HUES64 (cell line): ENCODE measurements around the gene DNM3.
"Not testable (repeated sequence)": the region's sequence is repeated elsewhere in the genome, so short reads cannot be mapped to it uniquely, and the experiment has no call there.

Experiments used
- H3K27ac ChIP-seq: 2 replicates; pipeline ENCODE4 v1.7.0; 2013; ENCODE audit warnings: low read depth, low read length, inconsistent platforms
- H3K27me3 ChIP-seq: 2 replicates; pipeline ENCODE4 v1.6.1; 2013; ENCODE audit warnings: mild to moderate bottlenecking, low read length; ENCODE audit not compliant: insufficient read depth
- H3K36me3 ChIP-seq: 2 replicates; pipeline ENCODE4 v1.6.1; 2013; ENCODE audit warnings: mild to moderate bottlenecking, low read length; ENCODE audit not compliant: insufficient read depth
- H3K4me1 ChIP-seq: 2 replicates; pipeline ENCODE4 v1.6.1; 2013; ENCODE audit warnings: mild to moderate bottlenecking, low read length, moderate library complexity; ENCODE audit not compliant: insufficient read depth
- H3K4me3 ChIP-seq: 2 replicates; pipeline ENCODE4 v1.5.1; 2013; ENCODE audit warnings: mild to moderate bottlenecking, low read length, moderate library complexity
- H3K9ac ChIP-seq: 2 replicates; pipeline ENCODE4 v1.6.1; 2013; ENCODE audit warnings: mild to moderate bottlenecking, low read depth, low read length
- H3K9me3 ChIP-seq: 2 replicates; pipeline ENCODE4 v1.6.1; 2013; ENCODE audit warnings: low read depth, low read length; ENCODE audit not compliant: insufficient read depth
- WGBS: fragments of 150-250, 120-280 bp; methylation state at CpG from one replicate; pipeline ENCODE4 v1.1.7; 2013; ENCODE audit warnings: missing lambda C conversion rate; 5-methylcytosine and 5-hydroxymethylcytosine counted together

The DNM3 gene

DNA sequence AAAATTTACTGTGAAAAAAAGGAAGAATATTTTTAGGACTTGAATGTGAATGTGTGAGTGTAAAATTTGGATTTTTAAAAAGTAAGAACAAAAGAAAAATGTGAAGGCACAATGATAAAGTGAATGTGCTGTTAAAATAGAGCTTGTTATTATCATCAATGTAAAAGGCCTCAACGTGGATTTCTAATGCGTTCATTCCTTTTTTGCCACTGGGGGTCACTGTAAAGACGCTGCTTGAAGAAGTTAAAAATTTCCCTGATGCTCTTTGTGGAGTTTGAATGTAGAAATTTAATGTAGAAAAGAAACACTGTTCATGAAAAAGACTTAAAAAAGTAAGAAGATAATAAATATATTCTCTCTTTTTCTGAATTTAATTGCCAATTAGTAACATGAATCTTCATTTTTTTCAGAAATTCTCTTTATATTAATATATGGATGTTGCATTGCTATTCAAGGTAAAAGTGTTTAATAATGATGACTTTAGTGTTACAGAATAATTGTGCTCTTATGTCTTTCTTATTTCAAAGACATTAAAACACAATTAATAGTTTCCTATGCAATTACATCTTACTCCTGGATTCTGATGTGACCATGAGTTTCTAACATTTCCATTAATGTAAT is 161.5 kb downstream of the DNM3 start:
- no peaks in the 10 kb centered on the region for H3K9me3 ChIP-seq
- H3K27me3 ChIP-seq = no peaks in the 10 kb centered on the region
- WGBS = 24% methylated on average over 3 of the region's 3 CpGs
- H3K36me3 ChIP-seq = no peaks in the 10 kb centered on the region
- no peak overlapping the region for H3K4me3 ChIP-seq
- H3K27ac ChIP-seq = no peak overlapping the region
- H3K4me1 ChIP-seq = no peaks in the 10 kb centered on the region
- H3K9ac ChIP-seq = no peak overlapping the region

GRCh38 chr1:172003766-172004530 is 162.7 kb downstream of the DNM3 start:
- Histone ChIP-seq H3K27ac (no peak overlapping the region), H3K4me1 (no peaks in the 10 kb centered on the region), H3K4me3 (no peak overlapping the region), H3K9ac (no peak overlapping the region), H3K27me3 (no peaks in the 10 kb centered on the region), H3K36me3 (no peaks in the 10 kb centered on the region), H3K9me3 (no peaks in the 10 kb centered on the region)
- 94% methylated on average over 3 of the region's 3 CpGs for WGBS

DNA sequence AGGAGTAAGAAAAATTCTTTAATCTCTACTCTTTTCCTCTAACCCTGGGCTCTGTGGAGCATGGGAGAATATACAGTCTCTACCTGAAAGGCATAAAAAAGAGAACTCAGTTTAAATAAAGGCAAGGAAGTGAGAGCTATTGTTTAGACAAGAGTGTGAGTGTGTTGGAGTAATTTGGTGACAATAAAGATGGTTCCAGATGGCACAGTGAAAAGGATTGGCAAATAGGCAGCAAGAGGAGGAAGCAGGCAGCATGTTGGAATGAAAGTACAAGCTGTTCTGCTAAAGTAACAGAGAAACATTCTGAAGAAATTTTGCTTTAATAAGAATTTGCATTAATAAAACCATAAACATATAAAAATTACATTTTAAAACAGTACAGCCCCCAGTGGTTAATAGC is 163.4 kb downstream of the DNM3 start:
- Histone ChIP-seq H3K9me3 (0 out of 2 replicates have a peak, but pooled peaks cover 3% of the 10 kb centered on the region), H3K4me1 (no peaks in the 10 kb centered on the region), H3K4me3 (no peak overlapping the region), H3K36me3 (no peaks in the 10 kb centered on the region), H3K27me3 (no peaks in the 10 kb centered on the region), H3K27ac (no peak overlapping the region), H3K9ac (no peak overlapping the region)

- Histone ChIP-seq H3K4me1 (no peaks in the 10 kb centered on the region), H3K9me3 (peaks cover 13% of the 10 kb centered on the region), H3K27me3 (no peaks in the 10 kb centered on the region), H3K4me3 (no peak overlapping the region), H3K36me3 (no peaks in the 10 kb centered on the region), H3K9ac (no peak overlapping the region), H3K27ac (no peak overlapping the region)
- WGBS = 100% methylated on average over 1 of the region's 1 CpG
These were observed 164.6 kb downstream of the DNM3 start for GRCh38 chr1:172005856-172006255.

GRCh38 chr1:172006660-172007059 is 165.4 kb downstream of the DNM3 start:
- no peaks in the 10 kb centered on the region for H3K36me3 ChIP-seq
- no peak overlapping the region for H3K27ac ChIP-seq
- no peaks in the 10 kb centered on the region for H3K4me1 ChIP-seq
- H3K27me3 ChIP-seq = no peaks in the 10 kb centered on the region
- H3K9me3 ChIP-seq = peaks cover 16% of the 10 kb centered on the region
- H3K4me3 ChIP-seq = no peak overlapping the region
- H3K9ac ChIP-seq = no peak overlapping the region

DNA sequence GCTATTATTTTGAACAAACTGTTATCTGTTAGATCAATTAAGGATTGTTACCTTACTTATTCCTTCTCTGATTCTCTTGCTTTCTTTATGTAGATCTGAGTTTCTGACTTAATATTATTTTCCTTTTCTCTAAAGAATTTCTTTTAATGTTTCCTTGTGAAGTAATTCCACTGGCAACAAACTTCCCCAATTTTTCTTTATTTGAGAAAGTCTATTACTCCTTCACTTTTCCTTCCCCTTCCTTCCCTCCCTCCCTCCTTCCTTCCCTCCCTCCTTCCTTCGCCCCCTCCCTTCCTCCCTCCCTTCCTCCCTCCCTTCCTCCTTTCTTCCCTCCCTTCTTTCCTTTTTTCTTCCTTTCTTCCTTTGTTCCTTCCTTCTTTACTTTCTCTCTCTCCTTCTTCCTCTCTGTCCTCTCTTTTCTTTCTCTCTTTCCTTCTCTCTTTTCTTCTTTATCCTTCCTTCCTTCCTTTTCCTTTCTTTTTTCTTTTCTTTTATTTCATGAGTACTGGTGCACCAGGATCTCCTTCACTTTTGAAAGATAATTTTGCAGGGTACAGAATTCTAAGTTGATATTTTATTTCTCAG is 177.5 kb downstream of the DNM3 start:
- no peaks in the 10 kb centered on the region for H3K36me3 ChIP-seq
- no peaks in the 10 kb centered on the region for H3K4me1 ChIP-seq
- no peak overlapping the region for H3K4me3 ChIP-seq
- H3K27me3 ChIP-seq = no peaks in the 10 kb centered on the region
- no peak overlapping the region for H3K27ac ChIP-seq
- 89% methylated on average over 1 of the region's 1 CpG for WGBS
- no peak overlapping the region for H3K9ac ChIP-seq
- 0 out of 2 replicates have a peak, but pooled peaks cover 3% of the 10 kb centered on the region for H3K9me3 ChIP-seq

DNA sequence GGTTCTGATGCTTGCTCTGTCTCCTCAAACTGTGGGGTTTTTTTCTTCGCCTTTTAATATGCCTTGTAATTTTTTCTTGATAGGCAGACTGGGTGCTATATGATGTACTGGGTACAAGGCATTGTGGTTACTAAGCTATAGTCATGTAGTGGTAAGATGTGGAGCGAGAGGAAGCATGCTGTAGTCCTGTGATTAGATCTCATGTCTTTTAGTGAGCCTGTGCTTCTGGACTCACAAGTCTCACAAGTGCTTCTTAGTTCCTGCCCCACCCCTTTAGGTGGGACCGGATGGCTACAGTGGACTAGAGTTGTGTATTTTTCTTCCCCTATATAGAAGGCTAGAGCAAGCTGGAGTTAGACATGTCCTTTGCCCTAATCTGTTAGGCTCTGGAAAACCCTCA is 178.7 kb downstream of the DNM3 start:
- Histone ChIP-seq H3K9me3 (0 out of 2 replicates have a peak, but pooled peaks cover 3% of the 10 kb centered on the region), H3K36me3 (no peaks in the 10 kb centered on the region), H3K27me3 (no peaks in the 10 kb centered on the region), H3K4me3 (no peak overlapping the region), H3K9ac (no peak overlapping the region), H3K4me1 (no peaks in the 10 kb centered on the region), H3K27ac (no peak overlapping the region)
- 92% methylated on average over 2 of the region's 3 CpGs for WGBS

DNA sequence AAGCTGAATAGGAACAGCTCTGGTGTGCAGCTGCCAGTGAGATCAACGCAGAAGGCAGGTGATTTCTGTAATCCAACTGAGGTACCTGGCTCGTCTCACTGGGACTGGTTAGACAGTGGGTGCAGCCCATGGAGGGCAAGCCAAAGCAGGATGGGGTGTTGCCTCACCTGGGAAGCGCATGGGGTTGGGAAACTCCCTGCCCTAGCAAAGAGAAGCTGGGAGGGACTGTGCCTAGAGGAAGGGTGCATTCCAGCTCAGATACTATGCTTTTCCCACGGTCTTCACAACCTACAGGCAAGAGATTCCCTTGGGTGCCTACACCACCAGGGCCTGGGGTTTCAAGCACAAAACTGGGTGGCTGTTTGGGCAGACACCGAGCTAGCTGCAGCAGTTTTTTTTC is 183.2 kb downstream of the DNM3 start:
- Histone ChIP-seq H3K27me3 (no peaks in the 10 kb centered on the region), H3K9ac (no peak overlapping the region), H3K9me3 (no peaks in the 10 kb centered on the region), H3K27ac (no peak overlapping the region), H3K4me1 (no peaks in the 10 kb centered on the region), H3K36me3 (no peaks in the 10 kb centered on the region), H3K4me3 (no peak overlapping the region)
- 93% methylated on average over 5 of the region's 5 CpGs for WGBS

DNA sequence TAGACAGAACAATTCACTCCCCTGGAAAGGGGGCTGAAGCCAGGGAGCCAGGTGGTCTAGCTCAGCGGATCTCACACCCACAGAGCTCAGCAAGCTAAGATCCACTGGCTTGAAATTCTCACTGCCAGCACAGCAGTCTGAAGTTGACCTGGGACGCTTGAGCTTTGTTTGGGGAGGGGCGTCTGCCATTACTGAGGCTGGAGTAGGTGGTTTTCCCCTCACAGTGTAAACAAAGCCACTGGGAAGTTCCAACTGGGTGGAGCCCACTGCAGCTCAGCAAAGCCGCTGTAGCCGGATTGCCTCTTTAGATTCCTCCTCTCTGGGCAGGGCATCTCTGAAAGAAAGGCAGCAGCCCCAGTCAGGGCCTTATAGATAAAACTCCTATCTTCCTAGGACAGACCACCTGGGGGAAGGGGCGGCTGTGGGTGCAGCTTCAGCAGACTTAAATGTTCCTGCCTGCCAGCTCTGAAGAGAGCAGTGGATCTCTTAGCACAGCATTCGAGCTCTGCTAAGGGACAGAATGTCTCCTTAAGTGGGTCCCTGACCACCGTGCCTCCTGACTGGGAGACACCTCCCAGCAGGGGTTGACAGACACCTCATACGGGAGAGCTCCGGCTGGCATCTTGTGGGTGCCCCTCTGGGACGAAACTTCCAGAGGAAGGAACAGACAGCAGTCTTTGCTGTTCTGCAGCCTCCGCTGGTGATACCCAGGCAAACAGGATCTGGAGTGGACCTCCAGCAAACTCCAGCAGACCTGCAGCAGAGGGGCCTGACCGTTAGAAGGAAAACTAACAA is 183.8 kb downstream of the DNM3 start:
- not testable (repeated sequence) for H3K9ac ChIP-seq, H3K27ac ChIP-seq
- 83% methylated on average over 13 of the region's 13 CpGs for WGBS

DNA sequence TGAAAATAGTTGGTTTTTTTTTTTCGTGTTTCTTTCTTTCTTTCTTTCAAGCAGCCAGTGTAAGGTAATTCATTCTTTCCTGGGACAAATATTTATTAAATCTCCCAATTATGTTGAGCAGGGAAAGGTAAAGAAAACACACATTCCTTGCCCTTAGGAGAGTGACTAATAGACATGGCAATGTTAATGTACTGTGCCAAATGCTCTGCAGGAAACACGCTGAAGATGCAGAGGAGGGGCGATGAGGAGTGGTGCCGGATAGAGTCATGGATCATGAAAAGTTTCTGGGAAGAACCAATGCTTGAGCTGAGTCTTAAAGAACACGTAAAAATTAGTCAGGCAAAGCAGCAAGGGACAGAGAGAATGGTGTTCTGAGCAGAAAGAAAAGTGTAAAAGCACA is 199.2 kb downstream of the DNM3 start:
- no peak overlapping the region for H3K9ac ChIP-seq
- H3K4me3 ChIP-seq = no peak overlapping the region
- H3K4me1 ChIP-seq = no peaks in the 10 kb centered on the region
- H3K27me3 ChIP-seq = no peaks in the 10 kb centered on the region
- 87% methylated on average over 4 of the region's 5 CpGs for WGBS
- no peaks in the 10 kb centered on the region for H3K36me3 ChIP-seq
- H3K9me3 ChIP-seq = no peaks in the 10 kb centered on the region
- H3K27ac ChIP-seq = no peak overlapping the region

More for the DNA sequence above, 183.8 kb downstream of the DNM3 start:
- not testable (repeated sequence) for H3K36me3 ChIP-seq, H3K4me1 ChIP-seq, H3K4me3 ChIP-seq, H3K27me3 ChIP-seq, H3K9me3 ChIP-seq

- Histone ChIP-seq H3K9me3 (no peaks in the 10 kb centered on the region), H3K36me3 (no peaks in the 10 kb centered on the region), H3K4me3 (no peak overlapping the region), H3K27ac (no peak overlapping the region), H3K9ac (no peak overlapping the region), H3K27me3 (no peaks in the 10 kb centered on the region), H3K4me1 (no peaks in the 10 kb centered on the region)
These were observed 199.8 kb downstream of the DNM3 start for GRCh38 chr1:172041102-172041501.
